Caco-2 (cell line): ENCODE measurements around the gene KCNIP1. TPM values are rescaled to one million over a fixed set of nuclear protein-coding genes. Genes with fewer than 3 reads are reported as not detected.

ENCODE experiments used
- BruUV-seq: library from RNA; stranded (reverse); fragments of 400-500 nt; replicated peaks from 2 replicates; lab custom pipeline; 2021; lab: Mats Ljungman, UMichigan
- CTCF ChIA-PET: fragments of 300-600 bp; sonication (Branson Sonifier 250); formaldehyde crosslinking; loops from one replicate; lab custom pipeline; 2022; ENCODE audit warnings: antibody characterized with exemption; lab: Charles Lee
- POLR2A ChIA-PET: fragments of 300-600 bp; sonication (Branson Sonifier 250); formaldehyde crosslinking; loops from one replicate; lab custom pipeline; 2022; ENCODE audit warnings: antibody characterized with exemption; lab: Charles Lee
- DNase-seq, 2 experiments: peaks; one replicate each; pipeline versions ENCODE4 v3.0.0 to v3.0.0-alpha.2; 2020 to 2022
- H3K27me3 ChIP-seq: replicated peaks from 2 replicates; pipeline ENCODE4 v1.6.0; 2011; ENCODE audit warnings: low read length; ENCODE audit not compliant: control insufficient read depth, insufficient read depth
- H3K36me3 ChIP-seq: 2 replicates; pipeline ENCODE4 v1.5.1; 2011; ENCODE audit warnings: low read length; ENCODE audit not compliant: control insufficient read depth, insufficient read depth
- H3K4me1 ChIP-seq: fragments of 250-450 bp; sonication (Bioruptor Pico); 2 replicates; pipeline ENCODE4 v1.5.1; 2020; ENCODE audit warnings: mild to moderate bottlenecking
- H3K4me3 ChIP-seq: 2 replicates; pipeline ENCODE4 v1.5.1; 2011; ENCODE audit warnings: low read depth, mild to moderate bottlenecking, control low read depth, low read length
- H3K9me3 ChIP-seq: fragments of 250-450 bp; sonication (Bioruptor Pico); 2 replicates; pipeline ENCODE4 v1.5.1; 2020; ENCODE audit warnings: mild to moderate bottlenecking, moderate library complexity
- H3K27ac Mint-ChIP-seq: one replicate; pipeline ENCODE4 v1.8.0; 2022; ENCODE audit warnings: mixed read lengths; ENCODE audit not compliant: unreplicated experiment
- H3K27me3 Mint-ChIP-seq: one replicate; pipeline ENCODE4 v1.8.0; 2022; ENCODE audit warnings: mixed read lengths; ENCODE audit not compliant: insufficient read depth, unreplicated experiment
- H3K36me3 Mint-ChIP-seq: one replicate; pipeline ENCODE4 v1.8.0; 2022; ENCODE audit warnings: mild to moderate bottlenecking, mixed read lengths; ENCODE audit not compliant: insufficient read depth, unreplicated experiment
- H3K4me1 Mint-ChIP-seq: one replicate; pipeline ENCODE4 v1.8.0; 2022; ENCODE audit warnings: low read depth, mixed read lengths; ENCODE audit not compliant: unreplicated experiment
- H3K4me3 Mint-ChIP-seq: one replicate; pipeline ENCODE4 v1.8.0; 2022; ENCODE audit warnings: mild to moderate bottlenecking, moderate library complexity, mixed read lengths; ENCODE audit not compliant: unreplicated experiment
- H3K9me3 Mint-ChIP-seq: one replicate; pipeline ENCODE4 v1.8.0; 2022; ENCODE audit warnings: mixed read lengths; ENCODE audit not compliant: unreplicated experiment
- CTCF ChIP-seq, 2 experiments: fragments of 200-600 bp in 1 of 2; IDR thresholded peaks; 1 replicate in 1 of 2; 2 replicates in 1 of 2; pipeline versions ENCODE4 v1.5.1 to v1.8.0; 2011 to 2022; ENCODE audit warnings: antibody characterized with exemption in 1 of 2, control low read depth in 1 of 2, inconsistent platforms in 1 of 2, low read depth in 1 of 2, low read length in 1 of 2, mild to moderate bottlenecking in 1 of 2, moderate library complexity in 1 of 2; ENCODE audit not compliant: insufficient read depth in 1 of 2, severe bottlenecking in 1 of 2, unreplicated experiment in 1 of 2
- intact Hi-C: fragments of 100-400 bp; cut with micrococcal nuclease; formaldehyde crosslinking; loops from one replicate; pipeline ENCODE4 v1.10.0; 2022; ENCODE audit not compliant: unreplicated experiment
- total RNA-seq: library from RNA; stranded (reverse); gene quantifications from 2 replicates; pipeline ENCODE4 v1.2.3, GENCODE V29; 2022

Gene KCNIP1
- total RNA-seq, 1 experiment from 2014 or later = not detected

- no peaks in the 10 kb centered on the region for H3K36me3 ChIP-seq
- no peaks in the 10 kb centered on the region for H3K9me3 ChIP-seq
- ChIA-PET POLR2A (no interaction called here), CTCF (no interaction called here)
- H3K9me3 Mint-ChIP-seq = no peaks in the 10 kb centered on the region
- intact Hi-C loops = no loop called here
- no peaks in the 10 kb centered on the region; the same call in 1 of the 2 replicates for H3K27me3 ChIP-seq
- no peaks in the 10 kb centered on the region for H3K4me1 ChIP-seq
- no peaks in the 10 kb centered on the region for H3K36me3 Mint-ChIP-seq
- no TSS peak for BruUV-seq
- peak; percentile 43 to 76 for DNase-seq
- H3K4me1 Mint-ChIP-seq = peaks cover 6% of the 10 kb centered on the region
- H3K4me3 ChIP-seq = no peak overlapping the region
- no peak for TF ChIP-seq CTCF (IDR thresholded peaks at IDR 0.05; ENCODE audit: insufficient read depth in 1 of 2, low read depth in 1 of 2, low read length in 1 of 2, severe bottlenecking in 1 of 2, unreplicated experiment in 1 of 2)
- peaks cover 27% of the 10 kb centered on the region for H3K27me3 Mint-ChIP-seq
- H3K27ac Mint-ChIP-seq = no peak overlapping the region
- H3K4me3 Mint-ChIP-seq = peak overlapping the region; percentile 9
Observed at GRCh38 chr5:170681013-170681433, 177.2 kb downstream of the KCNIP1 start.

GRCh38 chr5:170691657-170692056 lies 187.8 kb downstream of the KCNIP1 start:
- H3K4me1 ChIP-seq = no peaks in the 10 kb centered on the region
- Mint-ChIP-seq H3K27ac (no peak overlapping the region), H3K9me3 (no peaks in the 10 kb centered on the region), H3K4me3 (no peak overlapping the region), H3K4me1 (no peaks in the 10 kb centered on the region), H3K27me3 (peaks cover 27% of the 10 kb centered on the region), H3K36me3 (no peaks in the 10 kb centered on the region)
- no peak for TF ChIP-seq CTCF (IDR thresholded peaks at IDR 0.05; ENCODE audit: insufficient read depth in 1 of 2, low read depth in 1 of 2, low read length in 1 of 2, severe bottlenecking in 1 of 2, unreplicated experiment in 1 of 2)
- no peak for DNase-seq
- ChIA-PET POLR2A (no interaction called here), CTCF (no interaction called here)
- BruUV-seq = no TSS peak
- H3K36me3 ChIP-seq = no peaks in the 10 kb centered on the region
- H3K27me3 ChIP-seq = peaks cover 2% of the 10 kb centered on the region; the same call in 1 of the 2 replicates
- no peaks in the 10 kb centered on the region for H3K9me3 ChIP-seq
- H3K4me3 ChIP-seq = no peak overlapping the region
- intact Hi-C loops = no loop called here

GRCh38 chr5:170693701-170694100 lies 189.9 kb downstream of the KCNIP1 start:
- H3K4me3 ChIP-seq = no peak overlapping the region
- H3K4me3 Mint-ChIP-seq = no peak overlapping the region
- H3K27ac Mint-ChIP-seq = no peak overlapping the region
- peaks cover 2% of the 10 kb centered on the region; the same call in 1 of the 2 replicates for H3K27me3 ChIP-seq
- intact Hi-C loops = no loop called here
- no peaks in the 10 kb centered on the region for H3K9me3 ChIP-seq
- no peaks in the 10 kb centered on the region for H3K9me3 Mint-ChIP-seq
- ChIA-PET CTCF (no interaction called here), POLR2A (no interaction called here)
- no peaks in the 10 kb centered on the region for H3K36me3 ChIP-seq
- no peaks in the 10 kb centered on the region for H3K4me1 ChIP-seq
- H3K4me1 Mint-ChIP-seq = no peaks in the 10 kb centered on the region
- BruUV-seq = no TSS peak
- peaks cover 30% of the 10 kb centered on the region for H3K27me3 Mint-ChIP-seq
- peak in 1 of 2 experiments; percentile 3 for DNase-seq
- no peaks in the 10 kb centered on the region for H3K36me3 Mint-ChIP-seq
- no peak for TF ChIP-seq CTCF (IDR thresholded peaks at IDR 0.05; ENCODE audit: insufficient read depth in 1 of 2, low read depth in 1 of 2, low read length in 1 of 2, severe bottlenecking in 1 of 2, unreplicated experiment in 1 of 2)
